KMS-11 (cell line): Measurements from ENCODE around the gene IL4.

Experiments used
- H2AFZ ChIP-seq: fragments of 200-600 bp; sonication (generic); 2 replicates; pipeline ENCODE4 v1.6.1; 2016; ENCODE audit warnings: antibody characterized with exemption, mixed run types, low read depth
- H3K27ac ChIP-seq: fragments of 200-600 bp; sonication (generic); 2 replicates; pipeline ENCODE4 v1.6.1; 2016; ENCODE audit warnings: mild to moderate bottlenecking, mixed run types
- H3K27me3 ChIP-seq: fragments of 200-600 bp; sonication (generic); 2 replicates; pipeline ENCODE4 v1.6.1; 2017; ENCODE audit warnings: mild to moderate bottlenecking, low read depth, mixed run types, moderate library complexity; ENCODE audit not compliant: insufficient read depth
- H3K36me3 ChIP-seq: fragments of 200-600 bp; sonication (generic); 2 replicates; pipeline ENCODE4 v1.6.1; 2017; ENCODE audit warnings: mild to moderate bottlenecking, mixed run types; ENCODE audit not compliant: insufficient read depth
- H3K4me1 ChIP-seq: fragments of 200-600 bp; sonication (generic); 2 replicates; pipeline ENCODE4 v1.6.1; 2016; ENCODE audit warnings: mild to moderate bottlenecking, low read depth, mixed run types; ENCODE audit not compliant: poor library complexity, severe bottlenecking
- H3K4me2 ChIP-seq: fragments of 200-600 bp; sonication (generic); 2 replicates; pipeline ENCODE4 v1.7.0; 2016; ENCODE audit warnings: mild to moderate bottlenecking, mixed run types
- H3K4me3 ChIP-seq: fragments of 200-600 bp; sonication (generic); IDR thresholded peaks from 2 replicates; pipeline ENCODE4 v1.6.1; 2017; ENCODE audit warnings: low read depth, low read length, mixed read lengths; ENCODE audit not compliant: insufficient read depth
- H3K79me2 ChIP-seq: fragments of 200-600 bp; sonication (generic); 2 replicates; pipeline ENCODE4 v1.6.1; 2016; ENCODE audit warnings: low read depth, mixed run types; ENCODE audit not compliant: insufficient read depth
- H3K9ac ChIP-seq: fragments of 200-600 bp; sonication (generic); 2 replicates; pipeline ENCODE4 v1.6.1; 2016; ENCODE audit warnings: mild to moderate bottlenecking, mixed run types
- H4K20me1 ChIP-seq: fragments of 200-600 bp; sonication (generic); 2 replicates; pipeline ENCODE4 v1.6.1; 2016; ENCODE audit warnings: mild to moderate bottlenecking, mixed run types; ENCODE audit not compliant: insufficient read depth
- CTCF ChIP-seq: fragments of 200-600 bp; sonication (generic); conservative IDR thresholded peaks from 2 replicates; pipeline ENCODE4 v1.6.1; 2017; ENCODE audit warnings: low read depth, mild to moderate bottlenecking, antibody characterized with exemption, low read length, moderate library complexity, mixed read lengths

IL4 gene

DNA sequence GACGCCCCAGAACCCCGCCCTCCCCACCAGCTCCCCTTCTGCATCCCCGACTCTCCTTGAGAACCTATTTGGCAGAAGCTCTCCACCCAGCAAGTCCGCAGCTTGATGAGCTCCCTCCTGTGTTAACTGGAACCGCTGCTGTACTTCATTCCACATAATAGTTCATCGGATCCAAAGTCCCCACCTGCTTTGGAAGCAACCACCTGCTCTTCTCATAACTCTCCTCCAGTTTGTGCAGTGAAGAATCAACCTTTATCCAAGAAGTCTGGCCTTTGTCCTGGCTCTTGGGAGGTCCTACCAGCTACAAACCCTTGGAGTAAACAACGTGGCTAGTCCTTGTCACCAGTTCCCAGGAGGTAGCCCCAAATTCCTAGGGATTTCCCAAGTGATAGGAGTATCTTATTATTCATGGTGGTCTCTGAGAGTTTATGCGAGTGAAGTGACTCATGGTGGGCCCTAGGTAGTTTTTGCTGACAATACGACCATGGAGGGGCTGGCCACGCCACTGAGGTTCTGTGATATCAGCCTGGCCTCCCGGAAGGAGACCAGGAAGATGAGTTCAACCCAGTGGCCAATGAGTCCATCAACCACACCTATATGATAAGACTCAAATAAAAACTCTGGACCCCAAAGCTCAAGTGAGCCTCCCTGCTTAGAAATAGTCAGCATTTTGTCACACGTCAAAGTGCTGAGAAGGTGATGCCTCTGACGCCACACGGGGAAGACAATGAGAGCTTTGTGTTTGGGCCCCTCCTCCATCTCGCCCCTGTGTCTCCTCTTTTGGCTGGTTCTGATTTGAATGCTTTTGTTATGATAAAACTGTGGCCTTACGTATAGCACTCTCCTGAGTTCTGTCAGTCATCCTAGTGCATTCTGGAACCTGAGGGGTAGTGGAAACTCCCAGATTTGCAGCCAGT is 3.6 kb upstream of the IL4 start:
- TF ChIP-seq CTCF = no peak
- Histone ChIP-seq H4K20me1 (no peaks in the 10 kb centered on the region), H3K27ac (no peak overlapping the region), H3K9ac (no peak overlapping the region), H3K36me3 (no peaks in the 10 kb centered on the region), H3K4me3 (no peak overlapping the region), H3K4me2 (no peak overlapping the region), H3K27me3 (no peaks in the 10 kb centered on the region), H3K4me1 (no peaks in the 10 kb centered on the region), H3K79me2 (no peaks in the 10 kb centered on the region), H2AFZ (no peak overlapping the region)

DNA sequence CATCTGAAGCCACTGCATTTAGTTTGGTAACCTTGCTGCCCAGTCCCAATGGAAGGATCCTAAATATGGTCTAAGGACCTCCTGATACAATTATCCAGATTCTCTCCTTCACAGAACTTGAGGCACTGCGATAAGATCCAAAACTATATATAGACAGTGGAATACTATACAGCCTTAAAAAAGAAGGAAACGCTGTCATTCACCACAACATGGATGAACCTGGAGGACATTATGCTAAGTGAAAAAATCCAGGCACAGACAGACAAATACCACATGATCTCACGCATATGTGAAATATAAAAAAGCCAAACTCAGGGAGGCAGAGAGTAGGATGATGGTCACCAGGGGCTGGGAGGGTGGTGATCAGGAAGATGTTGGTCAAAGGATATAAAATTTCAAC is 2.8 kb upstream of the IL4 start:
- no peak overlapping the region for H3K27ac ChIP-seq
- H3K4me1 ChIP-seq = no peaks in the 10 kb centered on the region
- H4K20me1 ChIP-seq = no peaks in the 10 kb centered on the region

GRCh38 chr5:132673488-132673887 is 301 bp upstream of the IL4 start:
- no peaks in the 10 kb centered on the region for H4K20me1 ChIP-seq
- no peaks in the 10 kb centered on the region for H3K27me3 ChIP-seq
- no peak overlapping the region for H3K4me2 ChIP-seq
- H3K4me1 ChIP-seq = no peaks in the 10 kb centered on the region
- H3K4me3 ChIP-seq = no peak overlapping the region
- no peaks in the 10 kb centered on the region for H3K79me2 ChIP-seq
- no peak overlapping the region for H2AFZ ChIP-seq
- TF ChIP-seq CTCF = no peak
- no peak overlapping the region for H3K27ac ChIP-seq
- H3K36me3 ChIP-seq = no peaks in the 10 kb centered on the region
- H3K9ac ChIP-seq = no peak overlapping the region

More for the DNA sequence above, 2.8 kb upstream of the IL4 start:
- Histone ChIP-seq H3K4me3 (no peak overlapping the region), H3K4me2 (no peak overlapping the region), H2AFZ (no peak overlapping the region), H3K9ac (no peak overlapping the region), H3K27me3 (no peaks in the 10 kb centered on the region), H3K79me2 (no peaks in the 10 kb centered on the region), H3K36me3 (no peaks in the 10 kb centered on the region)
- no peak for TF ChIP-seq CTCF

- Histone ChIP-seq H3K27me3 (no peaks in the 10 kb centered on the region), H3K4me3 (no peak overlapping the region), H3K4me1 (no peaks in the 10 kb centered on the region), H3K27ac (no peak overlapping the region), H3K36me3 (no peaks in the 10 kb centered on the region), H2AFZ (no peak overlapping the region), H3K4me2 (no peak overlapping the region), H4K20me1 (no peaks in the 10 kb centered on the region), H3K79me2 (no peaks in the 10 kb centered on the region), H3K9ac (no peak overlapping the region)
- TF ChIP-seq CTCF = no peak
Measured at GRCh38 chr5:132674671-132675506, 1.1 kb downstream of the IL4 start.
